HepG2 (cell line): ENCODE measurements around the gene VILL. TPM values are rescaled to one million over a fixed set of nuclear protein-coding genes. Genes with fewer than 3 reads are reported as not detected.

ENCODE experiments used
- ADNP ChIP-seq: sonication (generic); formaldehyde crosslinking; IDR thresholded peaks from 2 replicates; pipeline ENCODE4 v1.4.0; 2020; ENCODE audit warnings: missing genetic modification reagents
- AGO1 ChIP-seq: fragments of 200-400 bp; formaldehyde crosslinking; IDR thresholded peaks from 2 replicates; pipeline ENCODE4 v1.6.1; 2017; ENCODE audit warnings: mild to moderate bottlenecking, low read depth, low read length, moderate library complexity; ENCODE audit not compliant: poor library complexity, severe bottlenecking
- CBX5 ChIP-seq: sonication (generic); formaldehyde crosslinking; IDR thresholded peaks from 2 replicates; pipeline ENCODE4 v1.4.0; 2020; ENCODE audit warnings: missing genetic modification reagents, borderline replicate concordance
- EZH2 ChIP-seq: conservative IDR thresholded peaks from 2 replicates; pipeline ENCODE4 v1.6.1; 2012; ENCODE audit warnings: mild to moderate bottlenecking, low read depth, low read length, moderate library complexity
- GABPB1 ChIP-seq: IDR thresholded peaks from 2 replicates; pipeline ENCODE4 v1.6.1; 2016; ENCODE audit warnings: mild to moderate bottlenecking, missing genetic modification reagents, moderate library complexity, missing compliant biosample characterization
- GTF2F1 ChIP-seq: fragments of 150-350 bp; IDR thresholded peaks from 2 replicates; pipeline ENCODE4 v1.6.1; 2014; ENCODE audit warnings: low read length
- HMGXB4 ChIP-seq, 2 experiments: sonication (generic) in 1 of 2; formaldehyde crosslinking in 1 of 2; IDR thresholded peaks; 2 replicates each; pipeline versions ENCODE4 v1.4.0 to v1.6.1; 2018 to 2020; ENCODE audit warnings: missing genetic modification reagents in 2 of 2, borderline replicate concordance in 1 of 2, low read depth in 1 of 2, mild to moderate bottlenecking in 1 of 2, missing biosample characterization in 1 of 2
- HNRNPH1 ChIP-seq: fragments of 200-400 bp; formaldehyde crosslinking; optimal IDR thresholded peaks from 2 replicates; pipeline ENCODE3; 2017; ENCODE audit warnings: mild to moderate bottlenecking, low read depth, low read length
- KDM1A ChIP-seq: IDR thresholded peaks from 2 replicates; pipeline ENCODE4 v1.6.1; 2016; ENCODE audit warnings: missing compliant biosample characterization
- KDM2A ChIP-seq: sonication (generic); formaldehyde crosslinking; IDR thresholded peaks from 2 replicates; pipeline ENCODE4 v1.4.0; 2020; ENCODE audit warnings: low read depth, missing genetic modification reagents, borderline replicate concordance
- NAIF1 ChIP-seq: sonication (generic); formaldehyde crosslinking; IDR thresholded peaks from 2 replicates; pipeline ENCODE4 v1.5.0; 2020; ENCODE audit warnings: mild to moderate bottlenecking, missing genetic modification reagents, borderline replicate concordance
- NR2F1 ChIP-seq, 2 experiments: fragments of 450-650 bp in 1 of 2; formaldehyde crosslinking in 1 of 2; IDR thresholded peaks; 2 replicates each; pipeline versions ENCODE4 v1.5.0 to v1.6.1; 2016 to 2020; ENCODE audit warnings: mild to moderate bottlenecking in 1 of 2, missing compliant biosample characterization in 1 of 2, missing genetic modification reagents in 1 of 2, moderate library complexity in 1 of 2
- SALL1 ChIP-seq: sonication (generic); formaldehyde crosslinking; IDR thresholded peaks from 2 replicates; pipeline ENCODE4 v1.8.0; 2022; ENCODE audit warnings: mild to moderate bottlenecking, missing genetic modification reagents
- SATB2 ChIP-seq: sonication (generic); formaldehyde crosslinking; IDR thresholded peaks from 2 replicates; pipeline ENCODE4 v1.5.0; 2020; ENCODE audit warnings: missing genetic modification reagents
- SP4 ChIP-seq: sonication (generic); formaldehyde crosslinking; IDR thresholded peaks from 2 replicates; pipeline ENCODE4 v1.8.1; 2023; ENCODE audit warnings: mild to moderate bottlenecking, missing genetic modification reagents
- TOPORS ChIP-seq: sonication (generic); formaldehyde crosslinking; IDR thresholded peaks from 2 replicates; pipeline ENCODE4 v1.8.0; 2023; ENCODE audit warnings: mild to moderate bottlenecking, missing genetic modification reagents
- ZEB1 ChIP-seq: IDR thresholded peaks from 2 replicates; pipeline ENCODE4 v1.6.1; 2012; ENCODE audit warnings: mild to moderate bottlenecking, low read depth, inconsistent platforms; ENCODE audit not compliant: insufficient replicate concordance
- ZNF256 ChIP-seq: sonication (generic); formaldehyde crosslinking; conservative IDR thresholded peaks from 2 replicates; pipeline ENCODE4 v1.4.0; 2020; ENCODE audit warnings: missing genetic modification reagents
- ZNF503 ChIP-seq: sonication (generic); formaldehyde crosslinking; IDR thresholded peaks from 2 replicates; pipeline ENCODE4 v1.4.0; 2020; ENCODE audit warnings: missing genetic modification reagents
- ZNF589 ChIP-seq: sonication (generic); formaldehyde crosslinking; conservative IDR thresholded peaks from 2 replicates; pipeline ENCODE4 v1.8.0; 2022; ENCODE audit warnings: mild to moderate bottlenecking, moderate library complexity, missing genetic modification reagents
- ZNF644 ChIP-seq: IDR thresholded peaks from 2 replicates; pipeline ENCODE4 v1.6.1; 2016; ENCODE audit warnings: low read depth
- ZNF740 ChIP-seq: sonication (generic); formaldehyde crosslinking; IDR thresholded peaks from 2 replicates; pipeline ENCODE4 v1.4.0; 2020; ENCODE audit warnings: missing genetic modification reagents
- ZNF75D ChIP-seq: sonication (generic); formaldehyde crosslinking; IDR thresholded peaks from 2 replicates; pipeline ENCODE4 v1.8.1; 2023; ENCODE audit warnings: missing genetic modification reagents, mild to moderate bottlenecking, borderline replicate concordance
- ZNF777 ChIP-seq: sonication (generic); formaldehyde crosslinking; IDR thresholded peaks from 2 replicates; pipeline ENCODE4 v1.4.0; 2020; ENCODE audit warnings: missing genetic modification reagents
- ZSCAN5A ChIP-seq: sonication (generic); formaldehyde crosslinking; IDR thresholded peaks from 2 replicates; pipeline ENCODE4 v1.8.0; 2022; ENCODE audit warnings: mild to moderate bottlenecking, missing genetic modification reagents, borderline replicate concordance
- polyA plus RNA-seq, 8 experiments: library from polyadenylated mRNA; depleted of rRNA in 3 of 8; stranded (reverse) in 7 of 8; unstranded in 1 of 8; fragments of >200 nt; fragmentation: Illumina TruSeq in 4 of 8; extraction: Trizol in 4 of 8; gene quantifications; 2 replicates each; pipeline versions ENCODE4 v1.2.1 to v1.2.3, GENCODE V29; 2011 to 2016; ENCODE audit warnings: low read depth in 4 of 8, missing spikeins in 1 of 8, mixed read lengths in 1 of 8; ENCODE audit not compliant: insufficient read depth in 1 of 8
- total RNA-seq, 5 experiments: library from RNA; depleted of rRNA; stranded (reverse); fragments of >200 nt; fragmentation: Illumina TruSeq; extraction: Trizol; gene quantifications; 2 replicates each; pipeline ENCODE4 v1.2.3, GENCODE V29; 2016; ENCODE audit warnings: low read depth in 1 of 5

VILL gene
- total and polyA plus RNA-seq, 2 of the 13 experiments (the other 11 are each of a cell fraction or from before 2014, with no cell fraction given), result 3.2 to 5.3 TPM

- no peak for TF ChIP-seq EZH2
- peak; percentile 76 for TF ChIP-seq AGO1
- no peak for TF ChIP-seq ZEB1
- no peak for TF ChIP-seq TOPORS
- no peak for TF ChIP-seq ZNF644 (CRISPR knock-in tag)
- TF ChIP-seq NAIF1 (CRISPR knock-in tag), result no peak
- TF ChIP-seq ADNP (CRISPR knock-in tag), result 0 out of 2 replicates have a peak, but pooled peaks have one; percentile 15
- peak; percentile 84 for TF ChIP-seq ZNF777 (CRISPR knock-in tag)
- TF ChIP-seq ZNF75D (CRISPR knock-in tag), result no peak
- TF ChIP-seq SP4 (CRISPR knock-in tag), result peak; percentile 32; the same call in 1 of the 2 replicates
- TF ChIP-seq KDM1A, result peak; percentile 91
- no peak for TF ChIP-seq ZSCAN5A
- peak; percentile 51; the same call in 1 of the 2 replicates for TF ChIP-seq KDM2A (CRISPR knock-in tag)
- TF ChIP-seq ZNF256 (CRISPR knock-in tag), result no peak
- TF ChIP-seq GABPB1 (CRISPR knock-in tag), result peak; percentile 45; the same call in 1 of the 2 replicates
- no peak for TF ChIP-seq SALL1
- TF ChIP-seq ZNF589 (CRISPR knock-in tag), result 0 out of 2 replicates have a peak, but pooled peaks have one; percentile 51
- TF ChIP-seq HMGXB4 (CRISPR knock-in tag; IDR thresholded peaks at IDR 0.05; ENCODE audit: borderline replicate concordance in 1 of 2, low read depth in 1 of 2), result peak in 1 of 2 experiments; percentile 30; a peak in 1 of 4 replicates
- no peak for TF ChIP-seq NR2F1 (CRISPR knock-in tag; IDR thresholded peaks at IDR 0.05)
- TF ChIP-seq ZNF740, result no peak
- no peak for TF ChIP-seq ZNF503 (CRISPR knock-in tag)
- no peak for TF ChIP-seq HNRNPH1
- TF ChIP-seq SATB2 (CRISPR knock-in tag), result no peak
- TF ChIP-seq CBX5 (CRISPR knock-in tag), result no peak
- no peak for TF ChIP-seq GTF2F1
These were observed 39.0 kb downstream of the VILL start, which contains the start of gene PLCD1 (continued) for GRCh38 chr3:38029400-38030125.
